Non-pigmented ciliary epithelial cell (primary cell): ENCODE results near the gene CAPN12.
"Not testable (repeated sequence)": the region's sequence is repeated elsewhere in the genome, so short reads cannot be mapped to it uniquely, and the experiment has no call there.

Source experiments
- DNase-seq: peaks from one replicate; pipeline ENCODE4 v3.0.0-alpha.2; 2010; ENCODE audit warnings: low read depth

CAPN12 gene

GRCh38 chr19:38744298-38744681, at the start of gene CAPN12:
TSS of gene CAPN12 (minus strand) at chr19:38744474. CDS start at chr19:38744165, 309 bp downstream.
- no peak for DNase-seq

- no peak for DNase-seq
Measured at GRCh38 chr19:38793671-38794070, 49.4 kb upstream of the CAPN12 start.

GRCh38 chr19:38793177-38793576, 48.9 kb upstream of the CAPN12 start:
- DNase-seq: peak; percentile 20

GRCh38 chr19:38792250-38793111, 48.2 kb upstream of the CAPN12 start:
- DNase-seq: no peak

GRCh38 chr19:38791451-38792064, 47.3 kb upstream of the CAPN12 start:
- not testable (repeated sequence) for DNase-seq

GRCh38 chr19:38790507-38791403, 46.5 kb upstream of the CAPN12 start:
- DNase-seq: not testable (repeated sequence)

GRCh38 chr19:38788478-38789243, 44.4 kb upstream of the CAPN12 start, which contains the start of gene LGALS7B:
TSS of gene LGALS7B (plus strand) at chr19:38789200. CDS start at chr19:38789227, 27 bp downstream.
- DNase-seq: no peak

- no peak for DNase-seq
Measured at GRCh38 chr19:38786572-38787265, 42.4 kb upstream of the CAPN12 start.

- not testable (repeated sequence) for DNase-seq
Measured at GRCh38 chr19:38786061-38786460, 41.8 kb upstream of the CAPN12 start.

- DNase-seq: no peak
Measured at GRCh38 chr19:38785187-38785699, 41.0 kb upstream of the CAPN12 start.

- DNase-seq: peak; percentile 9
Measured at GRCh38 chr19:38784224-38784623, 40.0 kb upstream of the CAPN12 start.

- DNase-seq: not testable (repeated sequence)
Measured at GRCh38 chr19:38782212-38782611, 37.9 kb upstream of the CAPN12 start.

GRCh38 chr19:38781058-38781457, 36.8 kb upstream of the CAPN12 start:
- DNase-seq: no peak

GRCh38 chr19:38780443-38780842, 36.2 kb upstream of the CAPN12 start:
- no peak for DNase-seq

- DNase-seq: no peak
Measured at GRCh38 chr19:38778733-38779132, 34.5 kb upstream of the CAPN12 start.

GRCh38 chr19:38774181-38774950, 30.1 kb upstream of the CAPN12 start:
- no peak for DNase-seq

GRCh38 chr19:38773469-38774177, 29.3 kb upstream of the CAPN12 start, which contains the start of gene LGALS7:
TSS of gene LGALS7 (minus strand) at chr19:38773517. CDS start at chr19:38773492, 25 bp downstream.
- DNase-seq: no peak

GRCh38 chr19:38771569-38771968, 27.3 kb upstream of the CAPN12 start:
- DNase-seq: not testable (repeated sequence)

- not testable (repeated sequence) for DNase-seq
Measured at GRCh38 chr19:38770949-38771275, 26.6 kb upstream of the CAPN12 start.
